HCT116 (cell line): ENCODE results near the gene GABBR2. TPM values are rescaled to one million over a fixed set of nuclear protein-coding genes. Genes with fewer than 3 reads are reported as not detected.

Experiments used
- ATAC-seq: fragments of 200-7000 bp; cut with Tn5 transposase; 2 replicates; pipeline ENCODE4 v1.9.1; 2020; ENCODE audit warnings: mild to moderate bottlenecking, moderate library complexity
- BruUV-seq: library from RNA; stranded (reverse); fragments of 400-500 nt; replicated peaks from 2 replicates; lab custom pipeline; 2021; lab: Mats Ljungman, UMichigan
- CTCF ChIA-PET: fragments of 300-600 bp; sonication (Branson Sonifier 250); formaldehyde crosslinking; loops from one replicate; lab custom pipeline; 2021; ENCODE audit warnings: antibody characterized with exemption; lab: Charles Lee
- POLR2A ChIA-PET: fragments of 300-600, 350-600 bp; sonication (Branson Sonifier 250); formaldehyde crosslinking; loops from one replicate; lab custom pipeline; 2021; ENCODE audit warnings: antibody characterized with exemption; lab: Charles Lee
- RAD21 ChIA-PET, 2 experiments: fragments of 300-600 bp; sonication (Branson Sonifier 250); formaldehyde crosslinking; loops; one replicate each; lab custom pipeline; 2023; ENCODE audit warnings: low total read pairs in 2 of 2; ENCODE audit not compliant: uncharacterized antibody in 2 of 2, unreplicated experiment in 2 of 2, low non-redundant PET in 1 of 2; lab: Charles Lee
- DNase-seq: peaks from one replicate; pipeline ENCODE4 v3.0.0-alpha.2; 2010; ENCODE audit warnings: low read depth, low spot score
- H2AFZ ChIP-seq: fragments of 200-600 bp; shearing (Covaris generic), sonication (generic); 2 replicates; pipeline ENCODE4 v1.6.1; 2017; ENCODE audit warnings: low read depth, mixed run types, mixed read lengths, antibody characterized with exemption, low read length; ENCODE audit not compliant: poor library complexity, severe bottlenecking
- H3K27ac ChIP-seq: 2 replicates; pipeline ENCODE4 v1.5.1; 2012; ENCODE audit warnings: low read depth, low read length
- H3K27me3 ChIP-seq: fragments of 200-600 bp; sonication (generic); 2 replicates; pipeline ENCODE4 v1.6.1; 2016; ENCODE audit warnings: mixed run types, low read length, mixed read lengths; ENCODE audit not compliant: insufficient read depth
- H3K36me3 ChIP-seq, 2 experiments: fragments of 200-500 bp in 1 of 2; fragments of 200-600 bp in 1 of 2; sonication (Bioruptor generic) in 1 of 2; sonication (generic) in 1 of 2; 2 replicates each; pipeline versions ENCODE4 v1.5.1 to v1.6.1; 2014 to 2016; ENCODE audit warnings: low read length in 2 of 2, inconsistent platforms in 1 of 2, mixed read lengths in 1 of 2, mixed run types in 1 of 2; ENCODE audit not compliant: insufficient read depth in 2 of 2, control insufficient read depth in 1 of 2
- H3K4me1 ChIP-seq, 2 experiments: fragments of 200-600 bp in 1 of 2; sonication (generic) in 1 of 2; 2 replicates each; pipeline versions ENCODE4 v1.5.1 to v1.6.1; 2012 to 2017; ENCODE audit warnings: low read length in 2 of 2, inconsistent platforms in 1 of 2, mild to moderate bottlenecking in 1 of 2, mixed read lengths in 1 of 2, mixed run types in 1 of 2, moderate library complexity in 1 of 2; ENCODE audit not compliant: insufficient read depth in 2 of 2, control insufficient read depth in 1 of 2
- H3K4me2 ChIP-seq: fragments of 200-600 bp; sonication (generic); 2 replicates; pipeline ENCODE4 v1.6.1; 2017; ENCODE audit warnings: mixed run types, low read length, mixed read lengths
- H3K4me3 ChIP-seq, 2 experiments: fragments of 200-600 bp in 1 of 2; sonication (generic) in 1 of 2; replicated peaks in 1 of 2; 2 replicates each; pipeline ENCODE4 v1.5.1; 2011 to 2016; ENCODE audit warnings: low read length in 2 of 2, control low read depth in 1 of 2, low read depth in 1 of 2, mild to moderate bottlenecking in 1 of 2, mixed read lengths in 1 of 2, mixed run types in 1 of 2
- H3K79me2 ChIP-seq: fragments of 200-600 bp; sonication (generic); 2 replicates; pipeline ENCODE4 v1.6.1; 2017; ENCODE audit warnings: mild to moderate bottlenecking, mixed run types, low read length, moderate library complexity, mixed read lengths; ENCODE audit not compliant: insufficient read depth
- H3K9ac ChIP-seq: fragments of 200-600 bp; sonication (generic); 2 replicates; pipeline ENCODE4 v1.6.1; 2016; ENCODE audit warnings: low read length, mixed read lengths
- H3K9me2 ChIP-seq: fragments of 200-600 bp; sonication (generic), shearing (Covaris generic); 2 replicates; pipeline ENCODE4 v1.6.1; 2017; ENCODE audit warnings: mixed run types, mild to moderate bottlenecking, moderate library complexity; ENCODE audit not compliant: insufficient read depth
- H3K9me3 ChIP-seq, 2 experiments: fragments of 200-500 bp in 1 of 2; fragments of 200-600 bp in 1 of 2; sonication (Bioruptor generic) in 1 of 2; sonication (generic) in 1 of 2; 2 replicates each; pipeline ENCODE4 v1.6.1; 2014 to 2017; ENCODE audit warnings: low read length in 2 of 2, mixed read lengths in 2 of 2, inconsistent platforms in 1 of 2, low read depth in 1 of 2, mild to moderate bottlenecking in 1 of 2, mixed run types in 1 of 2, moderate library complexity in 1 of 2; ENCODE audit not compliant: control insufficient read depth in 1 of 2, insufficient read depth in 1 of 2
- H4K20me1 ChIP-seq: fragments of 200-600 bp; sonication (generic), shearing (Covaris generic); 2 replicates; pipeline ENCODE4 v1.6.1; 2017; ENCODE audit warnings: mixed run types, mild to moderate bottlenecking, moderate library complexity; ENCODE audit not compliant: insufficient read depth
- CEBPB ChIP-seq: IDR thresholded peaks from 2 replicates; pipeline ENCODE4 v1.6.1; 2012; ENCODE audit warnings: low read depth
- EZH2 ChIP-seq: fragments of 200-600 bp; sonication (generic); IDR thresholded peaks from 2 replicates; pipeline ENCODE4 v1.6.1; 2017; ENCODE audit warnings: antibody characterized with exemption, mixed run types
- EZH2phosphoT487 ChIP-seq: fragments of 200-600 bp; IDR thresholded peaks from 2 replicates; pipeline ENCODE4 v1.6.1; 2018; ENCODE audit warnings: antibody characterized with exemption, borderline replicate concordance
- JUND ChIP-seq: IDR thresholded peaks from 2 replicates; pipeline ENCODE4 v1.6.1; 2012
- POLR2AphosphoS5 ChIP-seq: IDR thresholded peaks from 2 replicates; pipeline ENCODE4 v1.6.1; 2011; ENCODE audit warnings: mild to moderate bottlenecking, low read depth, low read length, moderate library complexity
- RAD21 ChIP-seq: IDR thresholded peaks from 2 replicates; pipeline ENCODE4 v1.6.1; 2012; ENCODE audit warnings: low read depth, mild to moderate bottlenecking
- SP1 ChIP-seq: IDR thresholded peaks from 2 replicates; pipeline ENCODE4 v1.6.1; 2012; ENCODE audit warnings: low read depth
- SRF ChIP-seq: IDR thresholded peaks from 2 replicates; pipeline ENCODE4 v1.6.1; 2012; ENCODE audit warnings: low read depth
- ZFX ChIP-seq: fragments of 450-650 bp; IDR thresholded peaks from 2 replicates; pipeline ENCODE4 v1.6.1; 2017
- ZNF274 ChIP-seq: fragments of 200-500 bp; sonication (Bioruptor generic); IDR thresholded peaks from 2 replicates; pipeline ENCODE4 v1.6.1; 2014; ENCODE audit warnings: mild to moderate bottlenecking, low read depth, low read length, inconsistent platforms
- intact Hi-C: fragments of 100-400 bp; cut with micrococcal nuclease; formaldehyde crosslinking; loops from 2 replicates; pipeline ENCODE4 v1.10.0; 2022
- total RNA-seq: library from RNA; stranded (reverse); gene quantifications from one replicate; pipeline ENCODE4 v1.2.1, GENCODE V29; 2021; ENCODE audit not compliant: unreplicated experiment
- TF ChIP-seq, protein P1 (sequence below): IDR thresholded peaks from 2 replicates; pipeline ENCODE4 v1.6.1; 2012
- TF ChIP-seq, protein P2 (sequence below): IDR thresholded peaks from 2 replicates; pipeline ENCODE4 v1.6.1; 2011; ENCODE audit warnings: mild to moderate bottlenecking, low read length, moderate library complexity; ENCODE audit not compliant: insufficient replicate concordance; ENCODE audit errors: extremely low read depth

Gene GABBR2
- total RNA-seq, 1 experiment from 2014 or later: 0.15 TPM

DNA sequence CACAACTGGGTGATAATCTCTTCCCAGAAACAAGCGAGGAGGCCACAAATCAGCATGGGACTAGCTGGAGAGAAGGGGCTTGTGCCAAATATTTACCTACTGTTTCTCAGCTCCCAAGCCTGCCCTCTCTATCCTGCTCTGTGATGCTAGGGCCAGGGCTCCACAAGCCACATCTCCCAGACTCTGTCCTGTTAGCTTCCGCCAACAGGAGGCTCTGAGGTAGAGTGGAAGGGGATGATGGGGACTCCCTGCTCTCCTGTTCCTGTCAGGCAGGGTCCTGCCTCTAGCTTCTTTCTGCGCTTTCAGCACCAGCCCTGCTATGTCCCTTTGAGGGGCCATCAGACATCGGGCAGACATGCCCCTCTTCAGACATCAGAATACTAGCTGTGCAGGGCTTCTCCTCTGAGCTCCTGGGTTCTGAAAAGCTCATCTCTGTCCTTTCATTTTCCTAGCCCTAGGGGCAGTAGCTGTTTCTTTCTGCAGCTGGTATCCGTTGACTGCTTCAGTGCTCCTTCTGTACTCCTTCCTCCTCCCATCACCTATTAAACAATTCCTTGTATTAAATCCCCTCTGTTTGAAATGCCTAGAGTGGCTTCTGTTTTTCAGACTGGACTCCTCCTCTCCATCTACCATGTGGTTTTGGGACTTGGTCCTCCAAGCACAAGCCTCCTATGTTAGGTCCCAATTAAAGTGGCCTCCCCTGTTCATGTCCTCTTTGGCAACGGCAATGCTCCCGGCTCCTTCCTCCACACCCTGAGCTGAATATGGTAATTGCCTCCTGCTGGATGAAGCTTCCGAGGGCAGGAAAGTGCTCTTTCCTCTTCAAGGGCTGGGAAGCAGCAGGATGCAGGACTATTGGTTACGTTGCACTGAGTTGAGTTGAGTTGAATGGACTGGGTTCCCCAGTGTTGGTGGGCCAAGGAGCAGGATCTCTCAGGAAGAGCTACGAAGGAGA lies 292.2 kb downstream of the GABBR2 start:
- TF ChIP-seq ZNF274 (no peak), SP1 (no peak), EZH2phosphoT487 (no peak), POLR2AphosphoS5 (no peak), JUND (no peak), RAD21 (no peak), SRF (no peak), ZFX (no peak), CEBPB (no peak), EZH2 (no peak)
- TF ChIP-seq, protein P1, sequence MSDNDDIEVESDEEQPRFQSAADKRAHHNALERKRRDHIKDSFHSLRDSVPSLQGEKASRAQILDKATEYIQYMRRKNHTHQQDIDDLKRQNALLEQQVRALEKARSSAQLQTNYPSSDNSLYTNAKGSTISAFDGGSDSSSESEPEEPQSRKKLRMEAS: no peak
- TF ChIP-seq, protein P2, sequence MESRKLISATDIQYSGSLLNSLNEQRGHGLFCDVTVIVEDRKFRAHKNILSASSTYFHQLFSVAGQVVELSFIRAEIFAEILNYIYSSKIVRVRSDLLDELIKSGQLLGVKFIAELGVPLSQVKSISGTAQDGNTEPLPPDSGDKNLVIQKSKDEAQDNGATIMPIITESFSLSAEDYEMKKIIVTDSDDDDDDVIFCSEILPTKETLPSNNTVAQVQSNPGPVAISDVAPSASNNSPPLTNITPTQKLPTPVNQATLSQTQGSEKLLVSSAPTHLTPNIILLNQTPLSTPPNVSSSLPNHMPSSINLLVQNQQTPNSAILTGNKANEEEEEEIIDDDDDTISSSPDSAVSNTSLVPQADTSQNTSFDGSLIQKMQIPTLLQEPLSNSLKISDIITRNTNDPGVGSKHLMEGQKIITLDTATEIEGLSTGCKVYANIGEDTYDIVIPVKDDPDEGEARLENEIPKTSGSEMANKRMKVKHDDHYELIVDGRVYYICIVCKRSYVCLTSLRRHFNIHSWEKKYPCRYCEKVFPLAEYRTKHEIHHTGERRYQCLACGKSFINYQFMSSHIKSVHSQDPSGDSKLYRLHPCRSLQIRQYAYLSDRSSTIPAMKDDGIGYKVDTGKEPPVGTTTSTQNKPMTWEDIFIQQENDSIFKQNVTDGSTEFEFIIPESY: no peak
- Histone ChIP-seq H3K27ac (no peak overlapping the region), H3K4me2 (no peak overlapping the region), H3K27me3 (no peaks in the 10 kb centered on the region), H3K4me1 (0 out of 4 replicates have a peak, but pooled peaks cover 0 to 3% of the 10 kb centered on the region in 2 experiments), H2AFZ (no peak overlapping the region), H3K9me2 (no peaks in the 10 kb centered on the region), H3K4me3 (no peak overlapping the region), H3K36me3 (no peaks in the 10 kb centered on the region), H3K79me2 (no peaks in the 10 kb centered on the region), H4K20me1 (no peaks in the 10 kb centered on the region), H3K9ac (no peak overlapping the region), H3K9me3 (no peaks in the 10 kb centered on the region)
- ChIA-PET POLR2A (no interaction called here), RAD21 (no interaction called here), CTCF (no interaction called here)
- intact Hi-C loops: no loop called here
- 0 out of 2 replicates have a peak, but pooled peaks have one; percentile 42 for ATAC-seq
- no peak for DNase-seq
- no TSS peak for BruUV-seq
